GM18499 (cell line): Measurements from ENCODE around the gene CCDC74B.
"Not testable (repeated sequence)": the region's sequence is repeated elsewhere in the genome, so short reads cannot be mapped to it uniquely, and the experiment has no call there.

Source experiments
- ATAC-seq: cut with Tn5 transposase; IDR thresholded peaks from one replicate; pipeline ENCODE4 v1.9.1; 2021; ENCODE audit warnings: moderate number of reproducible peaks; ENCODE audit not compliant: insufficient read depth, unreplicated experiment

Gene CCDC74B

DNA sequence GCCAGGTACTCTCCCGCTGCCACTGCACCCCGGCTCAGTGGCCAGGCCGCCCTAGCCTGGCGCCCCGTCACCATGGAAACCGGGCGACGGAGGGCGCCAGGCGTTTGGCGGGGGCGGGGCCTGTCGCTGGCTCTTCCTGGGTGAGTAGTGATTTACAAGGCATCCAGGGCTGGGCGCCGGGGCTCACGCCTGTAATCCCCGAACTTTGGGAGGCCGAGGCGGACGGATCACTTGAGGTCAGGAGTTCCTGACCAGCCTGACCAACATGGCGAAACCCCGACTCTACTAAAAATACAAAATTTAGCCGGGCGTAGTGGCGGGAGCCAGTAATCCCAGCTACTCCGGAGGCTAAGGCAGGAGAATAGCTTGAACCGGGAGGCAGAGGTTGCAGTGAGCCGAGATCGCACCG is at the start of gene CCDC74B:
CCDC74B (minus strand) TSS at position 107 of the 409 bp plus-strand sequence. CDS start 116 bp downstream, outside the sequence.
- peak; percentile 58 for ATAC-seq

GRCh38 chr2:130193824-130194223 is 48.9 kb upstream of the CCDC74B start:
- ATAC-seq = not testable (repeated sequence)

DNA sequence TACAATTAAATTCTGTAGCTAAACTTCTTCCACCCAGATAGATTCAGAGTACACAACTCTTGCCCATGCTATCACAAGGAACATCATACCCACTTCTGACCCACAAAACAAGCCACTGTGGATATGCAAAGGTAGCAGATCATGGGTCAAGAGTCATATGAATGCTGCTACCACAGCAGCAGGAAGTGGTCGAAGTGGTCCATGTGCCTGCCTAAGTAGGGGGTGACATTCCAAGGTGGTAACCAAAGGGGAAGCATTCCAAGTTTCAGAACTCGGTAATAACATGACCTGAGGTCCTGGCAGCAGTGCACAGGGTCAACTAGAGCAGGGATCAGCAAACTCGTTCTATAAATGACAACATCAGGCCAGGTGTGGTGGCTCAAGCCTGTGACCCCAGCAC is 47.5 kb upstream of the CCDC74B start:
- not testable (repeated sequence) for ATAC-seq

DNA sequence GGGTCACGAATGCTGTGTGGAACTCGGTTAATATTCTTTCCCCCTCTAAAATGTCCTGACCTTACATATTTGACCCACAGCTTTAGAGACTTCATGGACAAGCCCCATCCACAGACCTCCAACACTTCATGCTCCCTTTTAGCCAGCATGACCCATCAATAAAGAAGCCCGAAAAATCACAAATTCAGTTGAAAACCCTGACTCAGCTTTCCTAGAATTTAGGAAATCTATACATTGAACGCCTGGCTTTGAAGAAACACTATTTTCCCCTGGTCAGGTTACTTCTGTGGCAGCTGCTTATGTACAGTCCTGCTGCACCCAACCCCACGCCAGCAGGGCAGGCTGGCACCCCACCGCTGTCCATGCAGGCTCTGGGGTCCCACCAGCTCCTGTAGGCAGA is 46.4 kb upstream of the CCDC74B start:
- not testable (repeated sequence) for ATAC-seq

GRCh38 chr2:130190237-130190636 is 45.3 kb upstream of the CCDC74B start:
- ATAC-seq = no peak

DNA sequence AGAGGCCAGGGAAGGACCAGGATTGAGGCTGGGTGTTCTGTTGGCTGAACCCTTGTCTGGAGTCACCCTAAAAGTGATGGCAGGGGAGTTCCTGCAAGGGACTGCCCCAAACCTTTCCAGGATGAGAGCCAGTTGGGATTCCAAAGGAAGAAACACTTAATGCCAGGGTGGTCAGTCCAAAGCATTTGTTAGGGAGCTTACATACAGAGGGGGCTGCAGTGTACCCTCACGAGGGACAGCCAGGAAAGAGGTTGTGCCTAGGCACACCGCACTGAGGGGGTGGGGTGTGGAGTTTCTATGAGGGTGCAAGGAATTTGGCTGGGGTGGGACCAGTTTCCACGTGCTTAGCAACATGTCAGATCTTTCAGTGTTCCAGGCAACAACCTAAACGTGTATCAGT is 44.0 kb upstream of the CCDC74B start:
- ATAC-seq = not testable (repeated sequence)

DNA sequence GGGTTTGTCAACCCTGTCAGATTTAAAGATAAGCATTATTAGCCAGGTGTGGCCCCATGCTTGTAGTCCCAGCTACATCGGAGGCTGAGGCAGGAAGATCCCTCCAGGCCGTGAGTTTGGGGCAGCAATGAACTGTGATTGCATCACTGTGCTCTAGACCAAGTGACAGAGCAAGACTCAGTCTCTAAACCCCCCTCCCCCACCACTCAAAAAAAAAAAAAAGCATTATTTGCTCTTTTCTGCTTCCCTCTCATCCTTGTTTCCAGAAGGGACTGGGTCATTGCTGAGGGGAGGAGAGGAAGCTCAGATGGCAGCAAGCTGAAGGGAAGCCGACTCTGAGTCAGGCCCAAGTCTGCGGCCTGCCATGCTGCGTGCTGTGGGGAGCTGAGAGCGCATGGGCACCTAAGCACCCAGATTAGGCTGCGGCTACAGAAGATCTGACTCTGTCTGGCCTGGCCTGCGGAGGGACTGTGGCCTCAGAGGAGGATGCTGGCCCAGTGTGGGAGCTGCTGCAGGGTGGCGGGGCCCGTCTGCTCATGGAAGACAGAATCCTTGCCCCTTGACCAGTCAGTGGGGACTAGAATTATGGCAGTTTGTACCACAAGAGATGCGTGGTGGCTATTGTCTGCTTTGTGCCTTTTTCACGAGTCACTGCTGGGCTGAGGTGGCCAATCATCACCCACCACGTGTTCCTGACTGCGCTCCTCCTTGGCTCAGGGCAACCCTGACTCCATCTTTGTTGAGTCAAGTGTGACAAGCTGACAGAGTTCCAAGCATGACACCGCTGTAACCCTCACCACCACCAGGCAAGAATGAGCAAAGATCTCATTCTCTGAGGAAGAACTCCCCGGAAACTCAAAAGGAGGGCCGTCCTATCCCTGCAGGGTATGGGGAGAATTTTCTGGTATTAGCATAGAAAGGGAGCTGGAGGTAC is 43.2 kb upstream of the CCDC74B start:
- ATAC-seq = not testable (repeated sequence)

DNA sequence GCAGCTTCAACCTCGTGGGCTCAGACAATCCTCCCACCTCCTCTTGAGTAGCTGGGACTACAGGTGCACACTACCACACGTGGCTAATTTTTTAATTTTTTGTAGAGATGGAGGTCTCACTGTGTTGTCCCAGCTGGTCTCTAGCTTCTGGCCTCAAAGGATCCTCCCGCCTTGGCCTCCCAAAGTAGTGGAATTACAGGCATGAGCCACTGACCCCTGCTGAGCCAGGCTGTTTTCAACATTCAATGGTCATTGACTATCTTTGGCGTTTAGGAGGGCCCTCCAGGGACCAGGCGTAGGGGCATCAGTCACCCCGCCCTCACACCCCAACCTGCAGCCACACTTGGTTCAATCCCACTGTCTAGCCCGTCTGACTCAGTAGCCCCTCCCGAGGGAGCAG is 42.4 kb upstream of the CCDC74B start:
- no peak for ATAC-seq

DNA sequence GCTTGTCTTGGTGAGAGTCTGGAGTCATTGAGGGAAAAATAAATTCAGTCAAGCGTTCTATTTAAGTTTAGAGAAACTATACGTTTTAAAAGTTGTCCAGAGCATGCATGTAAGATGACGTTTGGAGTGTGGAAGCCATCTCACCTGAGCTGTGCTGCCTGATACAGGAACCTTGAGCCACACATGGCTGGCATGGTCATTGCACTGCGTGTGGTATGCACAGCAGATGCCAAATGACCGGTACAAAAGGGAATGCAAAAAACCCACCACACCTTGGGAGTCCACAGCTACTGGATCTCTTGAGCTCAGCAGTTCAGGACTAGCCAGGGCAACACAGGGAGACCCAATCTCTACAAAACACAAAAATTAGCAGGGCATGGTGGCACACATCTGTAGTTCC is 41.5 kb upstream of the CCDC74B start:
- ATAC-seq = no peak

DNA sequence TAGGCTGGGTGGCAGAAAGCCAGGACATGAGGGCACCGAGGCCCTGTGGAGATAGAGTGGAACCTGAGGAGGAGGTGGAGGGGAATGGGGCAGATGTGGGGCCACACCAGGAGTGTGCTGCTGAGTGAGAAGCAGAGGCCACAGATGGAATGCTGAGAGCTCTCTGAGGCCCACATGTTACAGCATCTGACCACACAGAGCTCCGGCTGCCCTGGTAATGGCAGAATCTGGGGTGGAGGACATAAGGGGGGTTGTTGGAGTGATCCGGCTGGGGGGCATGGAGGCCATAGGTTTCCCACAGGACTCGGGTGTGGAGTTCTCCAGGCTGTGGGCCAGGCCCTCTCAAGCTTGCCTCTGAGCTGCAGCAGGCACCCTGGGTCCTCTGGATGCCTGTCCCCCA is 41.0 kb upstream of the CCDC74B start:
- ATAC-seq = no peak

DNA sequence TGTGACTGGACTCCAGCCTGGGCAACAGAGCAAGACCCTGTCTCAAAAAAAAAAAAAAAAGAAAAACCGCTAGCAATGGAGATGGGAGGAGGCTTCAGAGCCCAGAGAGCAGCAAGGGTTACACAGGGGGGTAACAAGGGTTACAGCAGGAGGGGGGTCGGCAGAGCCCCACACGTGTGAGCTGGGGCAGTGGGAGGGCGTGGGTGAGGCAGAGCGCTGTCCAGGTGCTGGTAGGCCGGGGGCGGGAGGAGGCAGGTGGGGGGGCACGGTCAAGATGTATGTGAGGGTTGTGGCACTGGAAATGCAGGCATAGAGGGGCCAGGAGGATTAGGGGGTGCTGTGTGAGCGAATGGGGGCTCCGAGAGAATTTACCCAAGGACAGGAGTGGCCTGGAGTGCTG is 40.5 kb upstream of the CCDC74B start:
- ATAC-seq = no peak

GRCh38 chr2:130183512-130184373 is 38.8 kb upstream of the CCDC74B start:
- ATAC-seq = no peak

- ATAC-seq = not testable (repeated sequence)
Measured at GRCh38 chr2:130182826-130183511, 38.1 kb upstream of the CCDC74B start.

- ATAC-seq = peak; percentile 60
Measured at GRCh38 chr2:130181880-130182682, 37.2 kb upstream of the CCDC74B start, which contains the start of gene MZT2B. Gene MZT2B, plus strand, starts transcription at chr2:130182262. Its CDS starts 21 bp downstream, at chr2:130182283.

- ATAC-seq = peak; percentile 51
Measured at GRCh38 chr2:130181325-130181879, 36.5 kb upstream of the CCDC74B start, which contains the start of gene SMPD4. Gene SMPD4, minus strand, starts transcription at chr2:130181602. Its CDS starts 5,010 bp downstream, at chr2:130176592.

GRCh38 chr2:130180404-130181324 is 35.8 kb upstream of the CCDC74B start:
- ATAC-seq = not testable (repeated sequence)

DNA sequence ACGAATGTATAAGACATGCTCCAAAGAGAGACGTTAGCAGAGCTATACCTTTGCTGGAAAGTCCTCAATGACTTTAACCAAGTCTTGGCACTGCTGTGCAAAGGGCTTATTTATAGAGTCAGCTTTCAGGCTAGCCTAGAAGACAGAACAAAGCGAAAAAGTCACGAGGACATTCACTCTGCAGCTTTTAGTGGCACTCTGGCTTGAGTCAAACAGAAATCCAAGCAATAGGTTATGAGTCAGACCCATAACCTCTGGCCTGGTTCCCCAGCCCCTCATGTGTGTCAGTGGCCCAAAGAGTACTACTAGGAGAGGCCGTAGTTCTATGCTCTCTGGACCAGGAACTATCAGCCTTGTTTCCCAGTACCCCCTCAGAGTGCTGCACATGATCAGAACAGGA is 30.0 kb upstream of the CCDC74B start:
- ATAC-seq = peak; percentile 80

DNA sequence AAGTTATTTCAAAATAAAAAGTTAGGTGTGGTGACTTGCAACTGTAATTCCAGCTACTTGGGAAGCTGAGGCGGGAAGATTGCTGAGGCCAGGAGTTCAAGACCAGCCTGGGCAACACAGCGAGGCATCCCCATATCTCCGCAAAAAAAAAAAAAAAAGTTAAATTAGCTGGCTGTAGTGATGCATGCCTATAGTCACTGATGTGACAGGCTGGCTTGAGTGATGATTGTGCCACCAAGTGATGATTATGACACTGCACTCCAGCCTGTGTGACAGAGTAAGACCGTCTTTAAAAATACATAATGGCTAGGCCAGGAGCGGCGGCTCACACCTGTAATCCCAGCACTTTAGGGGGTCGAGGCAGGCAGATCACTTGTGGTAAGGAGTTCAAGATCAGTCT is 25.0 kb upstream of the CCDC74B start:
- no peak for ATAC-seq
